ENCODE results near the gene CCDC142.

Gene CCDC142

GRCh38 chr2:74424139-74424992 lies 58.4 kb downstream of the CCDC142 start:
- H2BK15ac ChIP-seq (ENCODE audit: low read length): peak overlapping the region; percentile 34
- H3K79me1 ChIP-seq (ENCODE audit: low read depth, low read length): peaks cover 10% of the 10 kb centered on the region
- no peak overlapping the region for H2BK5ac ChIP-seq (ENCODE audit: low read length)
- no peak overlapping the region for H3K4ac ChIP-seq (ENCODE audit: low read length)
- WGBS, 2 donors (ENCODE audit: extremely low coverage in 2 of 2, insufficient read length in 2 of 2, insufficient replicate concordance in 1 of 2): no CpG with 5 or more reads among the region's 5 CpGs
- peaks cover 43 to 58% of the 10 kb centered on the region in 2 donors for H3K36me3 ChIP-seq (replicated peaks in 1 of 2; ENCODE audit: control insufficient read depth in 2 of 2, insufficient read depth in 2 of 2, low read length in 2 of 2)
- H4K91ac ChIP-seq (ENCODE audit: low read depth, low read length, poor library complexity): no peak overlapping the region
- H2BK120ac ChIP-seq (ENCODE audit: low read depth, low read length): peak overlapping the region; percentile 43
- H3K27me3 ChIP-seq (ENCODE audit: control insufficient read depth in 3 of 3, insufficient read depth in 3 of 3, low read depth in 1 of 3, low read length in 3 of 3): no peaks in the 10 kb centered on the region
- H3K9ac ChIP-seq (ENCODE audit: low read depth, low read length, poor library complexity): no peak overlapping the region
- no peak overlapping the region for H3K18ac ChIP-seq (ENCODE audit: low read length)
- no peak for DNase-seq (ENCODE audit: low spot score)
- H2AFZ ChIP-seq (ENCODE audit: low read length): no peak overlapping the region
- H3K9me3 ChIP-seq (replicated peaks in 1 of 2; ENCODE audit: control insufficient read depth in 2 of 2, insufficient read depth in 1 of 2, low read depth in 1 of 2, low read length in 2 of 2): peaks cover 0 to 3% of the 10 kb centered on the region in 2 donors
- H3K14ac ChIP-seq (ENCODE audit: low read length): no peak overlapping the region
- H3K4me2 ChIP-seq (ENCODE audit: insufficient read depth, low read length, poor library complexity, severe bottlenecking): no peak overlapping the region
- no peak overlapping the region for H4K8ac ChIP-seq (ENCODE audit: low read depth, low read length)
- H2BK12ac ChIP-seq (ENCODE audit: low read length): no peak overlapping the region
- no peak overlapping the region for H2AK5ac ChIP-seq (ENCODE audit: low read depth, low read length)
- H3K27ac ChIP-seq (replicated peaks; ENCODE audit: low read length): no peak overlapping the region
- H3K4me1 ChIP-seq (ENCODE audit: control insufficient read depth in 2 of 2, insufficient read depth in 1 of 2, low read depth in 1 of 2, low read length in 2 of 2): peaks cover 0 to 7% of the 10 kb centered on the region in 2 donors
- no peak overlapping the region for H3K4me3 ChIP-seq (ENCODE audit: low read length in 2 of 2)
- peak overlapping the region; percentile 96 for H3K23ac ChIP-seq (ENCODE audit: low read depth, low read length, poor library complexity)
